Endothelial cell of umbilical vein (primary cell): ENCODE measurements around the gene APOL2. TPM values are rescaled to one million over a fixed set of nuclear protein-coding genes. Genes with fewer than 3 reads are reported as not detected.

Experiments
- BruUV-seq: library from RNA; stranded (reverse); fragments of 400-500 nt; replicated peaks from 2 replicates; lab custom pipeline; 2021; lab: Mats Ljungman, UMichigan
- CTCF ChIA-PET: fragments of 300-600, 350-600 bp; sonication (Branson Sonifier 250); formaldehyde crosslinking; loops from one replicate; lab custom pipeline; 2021; ENCODE audit warnings: antibody characterized with exemption, inconsistent platforms; lab: Charles Lee
- POLR2A ChIA-PET: fragments of 300-600, 350-600 bp; sonication (Branson Sonifier 250); formaldehyde crosslinking; loops from one replicate; lab custom pipeline; 2021; ENCODE audit warnings: antibody characterized with exemption, inconsistent platforms; lab: Charles Lee
- DNase-seq: peaks from one replicate; pipeline ENCODE4 v3.0.0-alpha.2; 2011; ENCODE audit warnings: low read depth, low spot score
- FAIRE-seq: peaks from 2 replicates; lab custom pipeline; 2011; peaks lifted over from hg19 to GRCh38; lab: Jason Lieb, UNC
- H2AFZ ChIP-seq: 2 replicates; pipeline ENCODE4 v1.6.0; 2012; ENCODE audit warnings: low read depth, low read length, control low read depth, inconsistent platforms
- H3K27ac ChIP-seq: 2 replicates; pipeline ENCODE4 v1.5.1; 2011; ENCODE audit warnings: low read depth, mild to moderate bottlenecking, control low read depth, low read length, moderate library complexity; ENCODE audit not compliant: insufficient read depth
- H3K27me3 ChIP-seq, 2 experiments: 2 replicates each; pipeline versions ENCODE4 v1.6.0 to v1.6.1; 2011; ENCODE audit warnings: low read length in 2 of 2, mixed read lengths in 1 of 2; ENCODE audit not compliant: control insufficient read depth in 2 of 2, insufficient read depth in 2 of 2
- H3K36me3 ChIP-seq, 2 experiments: 2 replicates in 1 of 2; 3 replicates in 1 of 2; pipeline ENCODE4 v1.5.1; 2011; ENCODE audit warnings: low read length in 2 of 2, mild to moderate bottlenecking in 1 of 2, moderate library complexity in 1 of 2; ENCODE audit not compliant: control insufficient read depth in 2 of 2, insufficient read depth in 2 of 2; ENCODE audit errors: extremely low read depth in 1 of 2
- H3K4me1 ChIP-seq: 3 replicates; pipeline ENCODE4 v1.5.1; 2011; ENCODE audit warnings: mild to moderate bottlenecking, low read length; ENCODE audit not compliant: control insufficient read depth, insufficient read depth; ENCODE audit errors: extremely low read depth
- H3K4me2 ChIP-seq: 2 replicates; pipeline ENCODE4 v1.6.1; 2011; ENCODE audit warnings: low read length, control low read depth, mixed read lengths; ENCODE audit not compliant: insufficient read depth
- H3K4me3 ChIP-seq, 3 experiments: fragments of 200-600 bp in 1 of 3; sonication (generic), shearing (Covaris generic) in 1 of 3; replicated peaks in 1 of 3; 2 replicates each; pipeline ENCODE4 v1.5.1; 2011 to 2016; ENCODE audit warnings: control low read depth in 3 of 3, low read length in 3 of 3, mild to moderate bottlenecking in 2 of 3, inconsistent platforms in 1 of 3, low read depth in 1 of 3, moderate library complexity in 1 of 3; ENCODE audit not compliant: insufficient read depth in 1 of 3
- H3K79me2 ChIP-seq: 2 replicates; pipeline ENCODE4 v1.6.0; 2012; ENCODE audit warnings: low read length, inconsistent platforms; ENCODE audit not compliant: control insufficient read depth, insufficient read depth
- H3K9ac ChIP-seq: replicated peaks from 2 replicates; pipeline ENCODE3; 2011; ENCODE audit warnings: low read length, control low read depth; ENCODE audit not compliant: insufficient read depth; ENCODE audit errors: extremely low read depth
- H3K9me1 ChIP-seq: replicated peaks from 3 replicates; pipeline ENCODE4 v1.6.0; 2011; ENCODE audit warnings: mild to moderate bottlenecking, low read length; ENCODE audit not compliant: control insufficient read depth, insufficient read depth; ENCODE audit errors: extremely low read depth
- H3K9me3 ChIP-seq: replicated peaks from 2 replicates; pipeline ENCODE4 v1.5.1; 2012; ENCODE audit warnings: low read length, inconsistent platforms; ENCODE audit not compliant: control insufficient read depth, insufficient read depth
- H4K20me1 ChIP-seq: replicated peaks from 2 replicates; pipeline ENCODE3; 2011; ENCODE audit warnings: mild to moderate bottlenecking, low read length; ENCODE audit not compliant: control insufficient read depth, insufficient read depth; ENCODE audit errors: extremely low read depth
- EZH2 ChIP-seq: IDR thresholded peaks from 2 replicates; pipeline ENCODE4 v1.6.1; 2012; ENCODE audit warnings: borderline replicate concordance, low read depth, mild to moderate bottlenecking, moderate library complexity, low read length, inconsistent platforms; ENCODE audit not compliant: severe bottlenecking
- FOS ChIP-seq: IDR thresholded peaks from 2 replicates; pipeline ENCODE4 v1.6.1; 2011; ENCODE audit warnings: mild to moderate bottlenecking, low read length, moderate library complexity, borderline replicate concordance; ENCODE audit not compliant: insufficient read depth
- GATA2 ChIP-seq: IDR thresholded peaks from 2 replicates; pipeline ENCODE4 v1.7.0; 2011; ENCODE audit warnings: low read depth, mild to moderate bottlenecking, moderate library complexity, mixed read lengths, low read length; ENCODE audit not compliant: insufficient read length, insufficient read depth
- JUN ChIP-seq: IDR thresholded peaks from 2 replicates; pipeline ENCODE4 v1.6.1; 2011; ENCODE audit warnings: borderline replicate concordance, low read depth; ENCODE audit not compliant: insufficient read length, insufficient read depth
- MYC ChIP-seq: IDR thresholded peaks from one replicate; pipeline ENCODE4 v1.6.1; 2011; ENCODE audit warnings: mild to moderate bottlenecking, low read depth, low read length
- POLR2A ChIP-seq: IDR thresholded peaks from 2 replicates; pipeline ENCODE4 v1.6.1; 2012; ENCODE audit warnings: low read depth, mild to moderate bottlenecking, control low read depth, low read length
- POLR2AphosphoS5 ChIP-seq: IDR thresholded peaks from 2 replicates; pipeline ENCODE4 v1.6.1; 2012; ENCODE audit warnings: low read depth, mild to moderate bottlenecking, control low read depth, low read length, moderate library complexity; ENCODE audit not compliant: insufficient read depth
- dilution Hi-C: fragments of 300-500 bp; cut with MboI; formaldehyde crosslinking; loops from one replicate; pipeline ENCODE4 v1.15.0; 2019; ENCODE audit warnings: low sequenced_read_pairs; ENCODE audit not compliant: extremely low pct_ligation_motif_present
- intact Hi-C: fragments of 100-400 bp; cut with micrococcal nuclease; formaldehyde crosslinking; loops from one replicate; pipeline ENCODE4 v1.10.0; 2022
- polyA plus RNA-seq, 4 experiments: library from polyadenylated mRNA; depleted of rRNA in 3 of 4; stranded (reverse) in 3 of 4; unstranded in 1 of 4; fragments of >200 nt; gene quantifications; 2 replicates each; pipeline versions ENCODE4 v1.2.1 to v1.2.3, GENCODE V29; 2011 to 2012; ENCODE audit warnings: missing spikeins in 1 of 4
- total RNA-seq: library from RNA; stranded (reverse); gene quantifications from 2 replicates; pipeline ENCODE4 v1.2.3, GENCODE V29; 2021
- TF ChIP-seq, protein P1 (sequence below): IDR thresholded peaks from 2 replicates; pipeline ENCODE4 v1.6.1; 2011; ENCODE audit not compliant: insufficient read depth, insufficient read length
- TF ChIP-seq, protein P2 (sequence below), 2 donors: IDR thresholded peaks; 1 replicate in 1 of 2; 2 replicates in 1 of 2; pipeline ENCODE4 v1.5.1; 2011; ENCODE audit warnings: low read length in 2 of 2, mild to moderate bottlenecking in 2 of 2, moderate library complexity in 2 of 2, control low read depth in 1 of 2, inconsistent platforms in 1 of 2, low read depth in 1 of 2; ENCODE audit not compliant: insufficient read depth in 1 of 2; ENCODE audit errors: extremely low read depth in 1 of 2

Gene APOL2
- total and polyA plus RNA-seq, 2 donors (not counting 3 experiments of a cell fraction or from before 2014, with no cell fraction given), result 16.9 to 37.6 TPM

DNA sequence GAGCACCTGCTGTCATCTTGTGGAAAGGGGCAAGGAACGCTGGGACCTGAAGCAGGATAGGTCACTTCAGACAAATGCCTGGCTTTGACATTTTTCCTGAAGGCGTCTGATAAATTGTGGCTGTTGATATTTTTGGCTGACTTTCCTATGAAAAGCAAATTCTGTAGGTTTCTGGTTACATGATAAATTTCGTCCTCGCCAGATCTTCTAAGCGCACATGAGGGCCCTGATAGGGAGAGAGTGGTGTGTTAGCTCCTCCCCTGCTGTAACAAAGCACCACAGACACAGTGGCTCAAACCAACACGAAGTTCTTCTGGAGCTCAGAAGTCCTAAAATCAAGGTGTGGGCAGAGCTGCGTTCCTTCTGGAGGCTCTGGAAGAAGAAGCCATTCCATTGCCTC is 57.3 kb downstream of the APOL2 start:
- H3K27ac ChIP-seq, result no peak overlapping the region
- H3K36me3 ChIP-seq, result no peaks in the 10 kb centered on the region
- no peaks in the 10 kb centered on the region for H4K20me1 ChIP-seq
- intact Hi-C loops (no loop called here), dilution Hi-C loops (no loop called here)
- no peaks in the 10 kb centered on the region for H3K4me1 ChIP-seq
- H3K27me3 ChIP-seq, result peaks cover 2 to 5% of the 10 kb centered on the region in 2 experiments
- TF ChIP-seq, protein P1, sequence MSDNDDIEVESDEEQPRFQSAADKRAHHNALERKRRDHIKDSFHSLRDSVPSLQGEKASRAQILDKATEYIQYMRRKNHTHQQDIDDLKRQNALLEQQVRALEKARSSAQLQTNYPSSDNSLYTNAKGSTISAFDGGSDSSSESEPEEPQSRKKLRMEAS, result no peak
- TF ChIP-seq, protein P2, sequence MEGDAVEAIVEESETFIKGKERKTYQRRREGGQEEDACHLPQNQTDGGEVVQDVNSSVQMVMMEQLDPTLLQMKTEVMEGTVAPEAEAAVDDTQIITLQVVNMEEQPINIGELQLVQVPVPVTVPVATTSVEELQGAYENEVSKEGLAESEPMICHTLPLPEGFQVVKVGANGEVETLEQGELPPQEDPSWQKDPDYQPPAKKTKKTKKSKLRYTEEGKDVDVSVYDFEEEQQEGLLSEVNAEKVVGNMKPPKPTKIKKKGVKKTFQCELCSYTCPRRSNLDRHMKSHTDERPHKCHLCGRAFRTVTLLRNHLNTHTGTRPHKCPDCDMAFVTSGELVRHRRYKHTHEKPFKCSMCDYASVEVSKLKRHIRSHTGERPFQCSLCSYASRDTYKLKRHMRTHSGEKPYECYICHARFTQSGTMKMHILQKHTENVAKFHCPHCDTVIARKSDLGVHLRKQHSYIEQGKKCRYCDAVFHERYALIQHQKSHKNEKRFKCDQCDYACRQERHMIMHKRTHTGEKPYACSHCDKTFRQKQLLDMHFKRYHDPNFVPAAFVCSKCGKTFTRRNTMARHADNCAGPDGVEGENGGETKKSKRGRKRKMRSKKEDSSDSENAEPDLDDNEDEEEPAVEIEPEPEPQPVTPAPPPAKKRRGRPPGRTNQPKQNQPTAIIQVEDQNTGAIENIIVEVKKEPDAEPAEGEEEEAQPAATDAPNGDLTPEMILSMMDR (IDR thresholded peaks at IDR 0.05; ENCODE audit: extremely low read depth in 1 of 2, insufficient read depth in 1 of 2, low read depth in 1 of 2, low read length in 2 of 2), result no peak
- H3K9me3 ChIP-seq, result no peaks in the 10 kb centered on the region
- FAIRE-seq (no peak), DNase-seq (peak; percentile 60)
- H3K9ac ChIP-seq, result no peak overlapping the region
- H3K79me2 ChIP-seq, result no peaks in the 10 kb centered on the region
- POLR2A ChIA-PET, result no interaction called here
- H3K4me2 ChIP-seq, result no peak overlapping the region
- BruUV-seq, result no TSS peak
- H2AFZ ChIP-seq, result no peak overlapping the region
- no peak overlapping the region for H3K4me3 ChIP-seq
- no peaks in the 10 kb centered on the region for H3K9me1 ChIP-seq
- CTCF ChIA-PET, result interaction anchor here (0.8 to 5.7 kb wide), 9 partner anchors 10 to 305 kb away, joined by 3 to 140 read pairs (median 5); no protein-coding TSS in a partner anchor

DNA sequence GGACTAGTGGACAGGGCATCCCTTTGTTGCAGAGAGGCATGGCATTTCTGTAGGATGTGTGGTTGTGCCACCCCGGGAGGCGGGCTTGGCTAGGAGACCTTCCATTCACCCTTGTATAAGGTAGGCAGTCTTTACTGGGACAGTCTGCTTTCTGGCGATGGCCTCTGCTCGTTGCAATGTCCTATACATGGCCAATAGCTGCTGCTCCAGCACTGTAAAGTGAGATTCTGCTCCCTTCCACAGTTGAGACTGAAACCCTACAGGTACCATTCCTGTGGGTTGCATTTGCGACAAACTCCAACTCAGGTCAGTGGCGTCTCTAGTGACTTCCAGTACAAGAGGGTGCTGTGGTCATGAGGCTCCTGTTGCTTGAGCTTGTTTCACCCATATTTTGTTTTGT is 58.4 kb downstream of the APOL2 start:
- H3K27ac ChIP-seq, result no peak overlapping the region
- H3K4me1 ChIP-seq, result no peaks in the 10 kb centered on the region
- H3K4me2 ChIP-seq, result no peak overlapping the region
- no peak overlapping the region for H3K4me3 ChIP-seq
- no peaks in the 10 kb centered on the region for H3K9me1 ChIP-seq
- H4K20me1 ChIP-seq, result no peaks in the 10 kb centered on the region
- no TSS peak for BruUV-seq
- dilution Hi-C loops (no loop called here), intact Hi-C loops (loop anchor here (1.0 kb wide), 3 partner anchors 36 to 305 kb away; no protein-coding TSS in a partner anchor)
- H3K9ac ChIP-seq, result no peak overlapping the region
- peaks cover 0 to 4% of the 10 kb centered on the region in 2 experiments for H3K27me3 ChIP-seq
- no peak for TF ChIP-seq POLR2A
- TF ChIP-seq GATA2, result no peak
- TF ChIP-seq EZH2, result no peak
- no peak for TF ChIP-seq MYC
- no peak for TF ChIP-seq JUN
- TF ChIP-seq FOS, result no peak
- TF ChIP-seq, protein P1, result no peak
- TF ChIP-seq POLR2AphosphoS5, result no peak
- TF ChIP-seq, protein P2 (IDR thresholded peaks at IDR 0.05; ENCODE audit: extremely low read depth in 1 of 2, insufficient read depth in 1 of 2, low read depth in 1 of 2, low read length in 2 of 2), result no peak
- H3K36me3 ChIP-seq, result no peaks in the 10 kb centered on the region
- CTCF ChIA-PET, result interaction anchor here (0.7 to 5.7 kb wide), 11 partner anchors 14 to 890 kb away, joined by 3 to 140 read pairs (median 9); partner anchors contain the start of gene APOL3
- POLR2A ChIA-PET, result no interaction called here
- H2AFZ ChIP-seq, result no peak overlapping the region
- no peaks in the 10 kb centered on the region for H3K79me2 ChIP-seq
- DNase-seq, result no peak
- no peaks in the 10 kb centered on the region for H3K9me3 ChIP-seq
- FAIRE-seq, result no peak
